ENCODE data around the gene ARHGAP15.

Gene ARHGAP15

GRCh38 chr2:143481733-143482132 is 352.5 kb downstream of the ARHGAP15 start:
- Histone ChIP-seq H4K91ac (ENCODE audit: low read depth, low read length, poor library complexity) (no peak overlapping the region), H4K8ac (ENCODE audit: low read depth, low read length) (no peak overlapping the region), H3K9ac (ENCODE audit: low read depth, low read length, poor library complexity) (no peak overlapping the region), H3K4me3 (ENCODE audit: low read length in 2 of 2) (no peak overlapping the region), H3K27me3 (ENCODE audit: control insufficient read depth in 3 of 3, insufficient read depth in 3 of 3, low read depth in 1 of 3, low read length in 3 of 3) (no peaks in the 10 kb centered on the region), H3K4ac (ENCODE audit: low read length) (no peak overlapping the region), H2AK5ac (ENCODE audit: low read depth, low read length) (no peak overlapping the region), H3K9me3 (replicated peaks in 1 of 2; ENCODE audit: control insufficient read depth in 2 of 2, insufficient read depth in 1 of 2, low read depth in 1 of 2, low read length in 2 of 2) (no peaks in the 10 kb centered on the region), H3K18ac (ENCODE audit: low read length) (no peak overlapping the region), H3K23ac (ENCODE audit: low read depth, low read length, poor library complexity) (no peak overlapping the region), H3K36me3 (replicated peaks in 1 of 2; ENCODE audit: control insufficient read depth in 2 of 2, insufficient read depth in 2 of 2, low read length in 2 of 2) (no peaks in the 10 kb centered on the region), H2BK12ac (ENCODE audit: low read length) (no peak overlapping the region), H3K79me1 (ENCODE audit: low read depth, low read length) (no peaks in the 10 kb centered on the region), H2BK120ac (ENCODE audit: low read depth, low read length) (no peak overlapping the region), H3K4me1 (ENCODE audit: control insufficient read depth in 2 of 2, insufficient read depth in 1 of 2, low read depth in 1 of 2, low read length in 2 of 2) (peaks cover 4 to 7% of the 10 kb centered on the region in 2 donors), H3K4me2 (ENCODE audit: insufficient read depth, low read length, poor library complexity, severe bottlenecking) (no peak overlapping the region), H2BK15ac (ENCODE audit: low read length) (no peak overlapping the region), H3K14ac (ENCODE audit: low read length) (no peak overlapping the region), H2BK5ac (ENCODE audit: low read length) (no peak overlapping the region), H2AFZ (ENCODE audit: low read length) (no peak overlapping the region), H3K27ac (replicated peaks; ENCODE audit: low read length) (no peak overlapping the region)
- peak; percentile 14 for DNase-seq (ENCODE audit: low spot score)

- no peak overlapping the region for H4K91ac ChIP-seq (ENCODE audit: low read depth, low read length, poor library complexity)
- H2AK5ac ChIP-seq (ENCODE audit: low read depth, low read length): no peak overlapping the region
- H2AFZ ChIP-seq (ENCODE audit: low read length): no peak overlapping the region
- no peak overlapping the region for H3K27ac ChIP-seq (replicated peaks; ENCODE audit: low read length)
- no peak overlapping the region for H3K4me2 ChIP-seq (ENCODE audit: insufficient read depth, low read length, poor library complexity, severe bottlenecking)
- no peaks in the 10 kb centered on the region for H3K9me3 ChIP-seq (replicated peaks in 1 of 2; ENCODE audit: control insufficient read depth in 2 of 2, insufficient read depth in 1 of 2, low read depth in 1 of 2, low read length in 2 of 2)
- no peak overlapping the region for H3K14ac ChIP-seq (ENCODE audit: low read length)
- H2BK120ac ChIP-seq (ENCODE audit: low read depth, low read length): no peak overlapping the region
- H3K27me3 ChIP-seq (ENCODE audit: control insufficient read depth in 3 of 3, insufficient read depth in 3 of 3, low read depth in 1 of 3, low read length in 3 of 3): no peaks in the 10 kb centered on the region
- H3K79me1 ChIP-seq (ENCODE audit: low read depth, low read length): no peaks in the 10 kb centered on the region
- no peak overlapping the region for H2BK15ac ChIP-seq (ENCODE audit: low read length)
- no peak overlapping the region for H3K9ac ChIP-seq (ENCODE audit: low read depth, low read length, poor library complexity)
- no peak overlapping the region for H3K23ac ChIP-seq (ENCODE audit: low read depth, low read length, poor library complexity)
- no peaks in the 10 kb centered on the region for H3K36me3 ChIP-seq (replicated peaks in 1 of 2; ENCODE audit: control insufficient read depth in 2 of 2, insufficient read depth in 2 of 2, low read length in 2 of 2)
- no peak overlapping the region for H2BK12ac ChIP-seq (ENCODE audit: low read length)
- H4K8ac ChIP-seq (ENCODE audit: low read depth, low read length): no peak overlapping the region
- H3K18ac ChIP-seq (ENCODE audit: low read length): no peak overlapping the region
- no peak for DNase-seq (ENCODE audit: low spot score)
- peaks cover 4 to 7% of the 10 kb centered on the region in 2 donors for H3K4me1 ChIP-seq (ENCODE audit: control insufficient read depth in 2 of 2, insufficient read depth in 1 of 2, low read depth in 1 of 2, low read length in 2 of 2)
- no peak overlapping the region for H3K4me3 ChIP-seq (ENCODE audit: low read length in 2 of 2)
- no peak overlapping the region for H2BK5ac ChIP-seq (ENCODE audit: low read length)
- H3K4ac ChIP-seq (ENCODE audit: low read length): no peak overlapping the region
- WGBS, 2 donors (ENCODE audit: extremely low coverage in 2 of 2, insufficient read length in 2 of 2, insufficient replicate concordance in 1 of 2): no CpG with 5 or more reads among the region's 3 CpGs
Measured at GRCh38 chr2:143482316-143482715, 353.1 kb downstream of the ARHGAP15 start.

- Histone ChIP-seq H3K4me3 (ENCODE audit: low read length in 2 of 2) (no peak overlapping the region), H2BK12ac (ENCODE audit: low read length) (no peak overlapping the region), H3K14ac (ENCODE audit: low read length) (no peak overlapping the region), H3K79me1 (ENCODE audit: low read depth, low read length) (no peaks in the 10 kb centered on the region), H3K9me3 (replicated peaks in 1 of 2; ENCODE audit: control insufficient read depth in 2 of 2, insufficient read depth in 1 of 2, low read depth in 1 of 2, low read length in 2 of 2) (no peaks in the 10 kb centered on the region), H2BK15ac (ENCODE audit: low read length) (no peak overlapping the region), H3K18ac (ENCODE audit: low read length) (no peak overlapping the region), H3K9ac (ENCODE audit: low read depth, low read length, poor library complexity) (no peak overlapping the region), H3K4me2 (ENCODE audit: insufficient read depth, low read length, poor library complexity, severe bottlenecking) (no peak overlapping the region), H3K27ac (replicated peaks; ENCODE audit: low read length) (no peak overlapping the region), H2BK120ac (ENCODE audit: low read depth, low read length) (no peak overlapping the region), H3K4ac (ENCODE audit: low read length) (no peak overlapping the region), H2BK5ac (ENCODE audit: low read length) (no peak overlapping the region), H4K8ac (ENCODE audit: low read depth, low read length) (no peak overlapping the region), H3K36me3 (replicated peaks in 1 of 2; ENCODE audit: control insufficient read depth in 2 of 2, insufficient read depth in 2 of 2, low read length in 2 of 2) (no peaks in the 10 kb centered on the region), H3K27me3 (ENCODE audit: control insufficient read depth in 3 of 3, insufficient read depth in 3 of 3, low read depth in 1 of 3, low read length in 3 of 3) (no peaks in the 10 kb centered on the region), H2AFZ (ENCODE audit: low read length) (no peak overlapping the region), H3K4me1 (ENCODE audit: control insufficient read depth in 2 of 2, insufficient read depth in 1 of 2, low read depth in 1 of 2, low read length in 2 of 2) (peaks cover 2 to 7% of the 10 kb centered on the region in 2 donors), H2AK5ac (ENCODE audit: low read depth, low read length) (no peak overlapping the region), H4K91ac (ENCODE audit: low read depth, low read length, poor library complexity) (no peak overlapping the region), H3K23ac (ENCODE audit: low read depth, low read length, poor library complexity) (no peak overlapping the region)
- no CpG with 5 or more reads among the region's 4 CpGs for WGBS, 2 donors (ENCODE audit: extremely low coverage in 2 of 2, insufficient read length in 2 of 2, insufficient replicate concordance in 1 of 2)
- DNase-seq (ENCODE audit: low spot score): no peak
Measured at GRCh38 chr2:143482771-143483170, 353.6 kb downstream of the ARHGAP15 start.

- H3K4me2 ChIP-seq (ENCODE audit: insufficient read depth, low read length, poor library complexity, severe bottlenecking): no peak overlapping the region
- no CpG with 5 or more reads among the region's 1 CpG for WGBS, 2 donors (ENCODE audit: extremely low coverage in 2 of 2, insufficient read length in 2 of 2, insufficient replicate concordance in 1 of 2)
- no peaks in the 10 kb centered on the region for H3K36me3 ChIP-seq (replicated peaks in 1 of 2; ENCODE audit: control insufficient read depth in 2 of 2, insufficient read depth in 2 of 2, low read length in 2 of 2)
- no peak overlapping the region for H2AK5ac ChIP-seq (ENCODE audit: low read depth, low read length)
- H3K18ac ChIP-seq (ENCODE audit: low read length): no peak overlapping the region
- no peak overlapping the region for H3K4ac ChIP-seq (ENCODE audit: low read length)
- DNase-seq (ENCODE audit: low spot score): no peak
- H2BK15ac ChIP-seq (ENCODE audit: low read length): no peak overlapping the region
- no peaks in the 10 kb centered on the region for H3K27me3 ChIP-seq (ENCODE audit: control insufficient read depth in 3 of 3, insufficient read depth in 3 of 3, low read depth in 1 of 3, low read length in 3 of 3)
- H2BK5ac ChIP-seq (ENCODE audit: low read length): no peak overlapping the region
- H3K79me1 ChIP-seq (ENCODE audit: low read depth, low read length): no peaks in the 10 kb centered on the region
- H3K9ac ChIP-seq (ENCODE audit: low read depth, low read length, poor library complexity): no peak overlapping the region
- no peak overlapping the region for H4K8ac ChIP-seq (ENCODE audit: low read depth, low read length)
- no peak overlapping the region for H3K23ac ChIP-seq (ENCODE audit: low read depth, low read length, poor library complexity)
- H4K91ac ChIP-seq (ENCODE audit: low read depth, low read length, poor library complexity): no peak overlapping the region
- no peak overlapping the region for H3K14ac ChIP-seq (ENCODE audit: low read length)
- no peak overlapping the region for H2BK120ac ChIP-seq (ENCODE audit: low read depth, low read length)
- H3K4me1 ChIP-seq (ENCODE audit: control insufficient read depth in 2 of 2, insufficient read depth in 1 of 2, low read depth in 1 of 2, low read length in 2 of 2): no peaks in the 10 kb centered on the region
- no peak overlapping the region for H3K4me3 ChIP-seq (ENCODE audit: low read length in 2 of 2)
- H2BK12ac ChIP-seq (ENCODE audit: low read length): no peak overlapping the region
- no peak overlapping the region for H2AFZ ChIP-seq (ENCODE audit: low read length)
- H3K27ac ChIP-seq (replicated peaks; ENCODE audit: low read length): no peak overlapping the region
- no peaks in the 10 kb centered on the region for H3K9me3 ChIP-seq (replicated peaks in 1 of 2; ENCODE audit: control insufficient read depth in 2 of 2, insufficient read depth in 1 of 2, low read depth in 1 of 2, low read length in 2 of 2)
Measured at GRCh38 chr2:143486976-143487375, 357.8 kb downstream of the ARHGAP15 start.
